MCF 10A (cell line): ENCODE results near the gene REPIN1. TPM values are rescaled to one million over a fixed set of nuclear protein-coding genes. Genes with fewer than 3 reads are reported as not detected.
A peak's percentile ranks its signal among the peaks of the same experiment; 100 is the strongest.

Source experiments
- BruUV-seq: library from RNA; stranded (reverse); fragments of 400-500 nt; replicated peaks from 2 replicates; lab custom pipeline; 2021; lab: Mats Ljungman, UMichigan
- CTCF ChIA-PET: fragments of 300-600 bp; sonication (Branson Sonifier 250); formaldehyde crosslinking; extraction: SDS; loops from one replicate; lab custom pipeline; 2021; ENCODE audit warnings: antibody characterized with exemption, inconsistent platforms; lab: Yijun Ruan, JAX
- POLR2A ChIA-PET: fragments of 300-600, 350-650 bp; sonication (Branson Sonifier 250); formaldehyde crosslinking; extraction: SDS; loops from one replicate; lab custom pipeline; 2020; ENCODE audit warnings: antibody characterized with exemption, inconsistent platforms; lab: Yijun Ruan, JAX
- DNase-seq: peaks from one replicate; pipeline ENCODE4 v3.0.0-alpha.2; 2018; ENCODE audit not compliant: unreplicated experiment
- H3K27ac Mint-ChIP-seq: one replicate; pipeline ENCODE4 v1.8.0; 2022; ENCODE audit warnings: mild to moderate bottlenecking, low read depth, mixed read lengths; ENCODE audit not compliant: unreplicated experiment
- H3K27me3 Mint-ChIP-seq: one replicate; pipeline ENCODE4 v1.8.0; 2022; ENCODE audit warnings: mixed read lengths; ENCODE audit not compliant: insufficient read depth, unreplicated experiment
- H3K36me3 Mint-ChIP-seq: one replicate; pipeline ENCODE4 v1.8.0; 2022; ENCODE audit warnings: mild to moderate bottlenecking, moderate library complexity, mixed read lengths; ENCODE audit not compliant: insufficient read depth, unreplicated experiment
- H3K4me1 Mint-ChIP-seq: one replicate; pipeline ENCODE4 v1.8.0; 2022; ENCODE audit warnings: mixed read lengths; ENCODE audit not compliant: insufficient read depth, unreplicated experiment
- H3K4me3 Mint-ChIP-seq: one replicate; pipeline ENCODE4 v1.8.0; 2022; ENCODE audit warnings: mild to moderate bottlenecking, moderate library complexity, mixed read lengths; ENCODE audit not compliant: unreplicated experiment
- H3K9me3 Mint-ChIP-seq: one replicate; pipeline ENCODE4 v1.8.0; 2022; ENCODE audit warnings: mixed read lengths; ENCODE audit not compliant: unreplicated experiment
- intact Hi-C: fragments of 100-400 bp; cut with micrococcal nuclease; formaldehyde crosslinking; loops from 2 replicates; pipeline ENCODE4 v1.14.1; 2022
- total RNA-seq: library from RNA; stranded (reverse); gene quantifications from 2 replicates; pipeline ENCODE4 v1.2.3, GENCODE V29; 2022
- TF ChIP-seq, protein P1 (sequence below): fragments of 200-600 bp; IDR thresholded peaks from one replicate; pipeline ENCODE4 v1.8.0; 2022; ENCODE audit warnings: antibody characterized with exemption, mild to moderate bottlenecking; ENCODE audit not compliant: unreplicated experiment

REPIN1 gene
- total RNA-seq, 1 experiment from 2014 or later = 80.8 TPM

DNA sequence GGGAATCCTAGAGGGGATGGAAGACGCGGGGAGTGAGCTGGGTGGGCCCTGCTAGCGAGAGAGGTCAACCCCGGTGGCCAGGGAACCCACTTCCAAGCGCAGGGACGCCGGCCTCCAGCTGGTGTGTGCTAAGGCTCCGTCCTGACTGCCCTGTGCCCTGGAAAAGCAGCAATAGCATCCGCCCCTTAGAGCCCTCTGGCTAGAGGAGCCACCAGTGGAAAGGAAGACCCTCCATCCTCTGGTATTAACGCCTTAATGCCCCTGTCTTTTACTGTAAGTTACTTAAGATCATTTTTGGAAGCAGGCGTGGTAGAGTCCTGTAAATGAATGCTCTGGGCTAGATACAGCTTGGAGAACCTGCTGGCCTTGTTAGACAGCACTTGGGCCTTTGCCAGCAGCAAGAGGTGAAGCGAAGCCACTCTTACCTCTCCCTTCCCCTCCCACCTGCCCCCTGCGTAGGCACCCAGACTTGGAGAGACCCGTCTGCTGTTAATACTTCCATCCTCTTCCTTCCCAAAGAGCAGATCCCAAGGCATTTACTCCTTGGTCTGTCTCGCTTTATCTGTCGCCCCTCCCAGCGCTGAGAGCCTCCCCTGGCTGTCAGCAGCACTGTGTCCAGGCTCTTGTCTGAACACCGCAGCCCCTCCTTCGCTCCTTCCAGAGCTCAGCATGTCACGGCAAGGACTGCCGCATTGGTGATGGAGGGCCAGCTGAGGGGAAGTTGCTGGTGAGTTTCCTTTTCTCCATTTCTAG lies 4.6 kb downstream of the REPIN1 start:
- intact Hi-C loops = no loop called here
- POLR2A ChIA-PET = interaction anchor here (1.1 kb wide), 1 partner anchor 32 kb away, joined by 3 read pairs; a partner anchor contains a TSS
- Mint-ChIP-seq H3K4me1 (peaks cover 6% of the 10 kb centered on the region), H3K27ac (peak overlapping the region; percentile 67), H3K36me3 (peaks cover 35% of the 10 kb centered on the region), H3K27me3 (no peaks in the 10 kb centered on the region), H3K4me3 (no peak overlapping the region), H3K9me3 (no peaks in the 10 kb centered on the region)
- BruUV-seq = TSS peak; percentile 11
- TF ChIP-seq, protein P1, sequence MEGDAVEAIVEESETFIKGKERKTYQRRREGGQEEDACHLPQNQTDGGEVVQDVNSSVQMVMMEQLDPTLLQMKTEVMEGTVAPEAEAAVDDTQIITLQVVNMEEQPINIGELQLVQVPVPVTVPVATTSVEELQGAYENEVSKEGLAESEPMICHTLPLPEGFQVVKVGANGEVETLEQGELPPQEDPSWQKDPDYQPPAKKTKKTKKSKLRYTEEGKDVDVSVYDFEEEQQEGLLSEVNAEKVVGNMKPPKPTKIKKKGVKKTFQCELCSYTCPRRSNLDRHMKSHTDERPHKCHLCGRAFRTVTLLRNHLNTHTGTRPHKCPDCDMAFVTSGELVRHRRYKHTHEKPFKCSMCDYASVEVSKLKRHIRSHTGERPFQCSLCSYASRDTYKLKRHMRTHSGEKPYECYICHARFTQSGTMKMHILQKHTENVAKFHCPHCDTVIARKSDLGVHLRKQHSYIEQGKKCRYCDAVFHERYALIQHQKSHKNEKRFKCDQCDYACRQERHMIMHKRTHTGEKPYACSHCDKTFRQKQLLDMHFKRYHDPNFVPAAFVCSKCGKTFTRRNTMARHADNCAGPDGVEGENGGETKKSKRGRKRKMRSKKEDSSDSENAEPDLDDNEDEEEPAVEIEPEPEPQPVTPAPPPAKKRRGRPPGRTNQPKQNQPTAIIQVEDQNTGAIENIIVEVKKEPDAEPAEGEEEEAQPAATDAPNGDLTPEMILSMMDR = no peak
- CTCF ChIA-PET = interaction anchor here (0.5 to 0.6 kb wide), 2 partner anchors 32 to 37 kb away, joined by 3 read pairs; a partner anchor contains a TSS
- DNase-seq = no peak

DNA sequence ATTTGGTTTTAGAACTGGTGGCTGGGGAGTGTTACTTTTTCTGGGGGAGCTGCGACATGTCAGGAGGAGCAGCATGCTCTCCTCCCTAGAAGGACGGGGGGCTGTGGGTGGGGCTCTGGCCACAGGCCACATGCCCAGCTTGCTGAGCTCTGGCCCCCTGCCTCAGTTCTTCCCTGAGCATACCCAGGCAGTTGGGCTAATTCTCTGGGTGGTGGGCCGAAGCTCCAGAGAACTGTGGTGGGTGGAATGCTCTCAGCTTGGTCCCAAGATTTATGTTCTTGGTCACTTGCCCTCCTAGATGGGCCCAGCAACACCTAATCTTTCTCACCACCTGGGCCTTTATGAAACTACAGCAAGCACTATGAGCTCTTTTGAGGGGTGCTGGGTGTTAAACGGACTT lies 5.4 kb downstream of the REPIN1 start:
- Mint-ChIP-seq H3K27ac (no peak overlapping the region), H3K4me3 (no peak overlapping the region), H3K27me3 (no peaks in the 10 kb centered on the region), H3K4me1 (peaks cover 6% of the 10 kb centered on the region), H3K36me3 (peaks cover 35% of the 10 kb centered on the region), H3K9me3 (no peaks in the 10 kb centered on the region)
- ChIA-PET CTCF (interaction anchor here (0.5 kb wide), 1 partner anchor 38 kb away, joined by 3 read pairs; no protein-coding TSS in a partner anchor), POLR2A (interaction anchor here (1.1 kb wide), 1 partner anchor 31 kb away, joined by 3 read pairs; a partner anchor contains a TSS)
- TF ChIP-seq, protein P1 = no peak
- intact Hi-C loops = no loop called here
- no peak for DNase-seq
- no TSS peak for BruUV-seq

- CTCF ChIA-PET = no interaction called here
- DNase-seq = no peak
- no peaks in the 10 kb centered on the region for H3K9me3 Mint-ChIP-seq
- H3K27me3 Mint-ChIP-seq = no peaks in the 10 kb centered on the region
- H3K27ac Mint-ChIP-seq = no peak overlapping the region
- H3K36me3 Mint-ChIP-seq = peaks cover 35% of the 10 kb centered on the region
- TF ChIP-seq, protein P1 = no peak
- POLR2A ChIA-PET = interaction anchor here (1.1 kb wide), 1 partner anchor 31 kb away, joined by 3 read pairs; a partner anchor contains a TSS
- no peak overlapping the region for H3K4me3 Mint-ChIP-seq
- H3K4me1 Mint-ChIP-seq = peaks cover 7% of the 10 kb centered on the region
- no TSS peak for BruUV-seq
- intact Hi-C loops = no loop called here
Observed at GRCh38 chr7:150374472-150374871, 5.8 kb downstream of the REPIN1 start.

GRCh38 chr7:150375662-150376521 lies 7.3 kb downstream of the REPIN1 start:
- no TSS peak for BruUV-seq
- TF ChIP-seq, protein P1 = no peak
- intact Hi-C loops = no loop called here
- H3K9me3 Mint-ChIP-seq = no peaks in the 10 kb centered on the region
- H3K36me3 Mint-ChIP-seq = peaks cover 27% of the 10 kb centered on the region
- ChIA-PET POLR2A (no interaction called here), CTCF (interaction anchor here (0.6 kb wide), 1 partner anchor 887 kb away, joined by 3 read pairs; no protein-coding TSS in a partner anchor)
- no peak for DNase-seq
- H3K27ac Mint-ChIP-seq = no peak overlapping the region
- H3K4me3 Mint-ChIP-seq = no peak overlapping the region
- peaks cover 21% of the 10 kb centered on the region for H3K4me1 Mint-ChIP-seq
- no peaks in the 10 kb centered on the region for H3K27me3 Mint-ChIP-seq
